ENCODE results near the gene ALOXE3. TPM values are rescaled to one million over a fixed set of nuclear protein-coding genes. Genes with fewer than 3 reads are reported as not detected.

ALOXE3 gene
- total and polyA plus RNA-seq, 2 experiments from 2014 or later, result 0.10 to 0.27 TPM

- H3K27me3 Mint-ChIP-seq (ENCODE audit: insufficient read depth, low read depth, poor library complexity), result peaks cover 44% of the 10 kb centered on the region
Measured at GRCh38 chr17:8060274-8060673, 58.0 kb downstream of the ALOXE3 start.

GRCh38 chr17:8059131-8059530 lies 59.2 kb downstream of the ALOXE3 start:
- Histone ChIP-seq H3K36me3 (ENCODE audit: insufficient read depth) (no peaks in the 10 kb centered on the region), H3K79me2 (replicated peaks; ENCODE audit: insufficient read depth) (no peaks in the 10 kb centered on the region), H4K20me1 (replicated peaks; ENCODE audit: insufficient read depth) (no peaks in the 10 kb centered on the region), H3K4me3 (no peak overlapping the region), H3F3A (replicated peaks; ENCODE audit: low read depth) (no peaks in the 10 kb centered on the region), H3K27ac (ENCODE audit: low read depth) (no peak overlapping the region), H3K27me3 (ENCODE audit: insufficient read depth) (peaks cover 63% of the 10 kb centered on the region), H3K4me1 (ENCODE audit: insufficient read depth) (peaks cover 34% of the 10 kb centered on the region), H3K4me2 (no peak overlapping the region), H3K9me2 (ENCODE audit: insufficient read depth) (no peaks in the 10 kb centered on the region), H2AFZ (no peak overlapping the region)
- Mint-ChIP-seq H3K9me3 (no peaks in the 10 kb centered on the region), H3K4me3 (no peak overlapping the region; the same call in 2 of the 3 replicates), H3K27ac (no peak overlapping the region), H3K27me3 (ENCODE audit: insufficient read depth, low read depth, poor library complexity) (peaks cover 35% of the 10 kb centered on the region), H3K4me1 (peaks cover 36% of the 10 kb centered on the region), H3K36me3 (ENCODE audit: low read depth) (no peaks in the 10 kb centered on the region)
- no peak for DNase-seq (ENCODE audit: low spot score)
- no peak for ATAC-seq
- no peak for TF ChIP-seq NANOG (IDR thresholded peaks at IDR 0.05; ENCODE audit: borderline replicate concordance)
- no peak for TF ChIP-seq ETS1 (IDR thresholded peaks at IDR 0.05)
- TF ChIP-seq, protein P1, sequence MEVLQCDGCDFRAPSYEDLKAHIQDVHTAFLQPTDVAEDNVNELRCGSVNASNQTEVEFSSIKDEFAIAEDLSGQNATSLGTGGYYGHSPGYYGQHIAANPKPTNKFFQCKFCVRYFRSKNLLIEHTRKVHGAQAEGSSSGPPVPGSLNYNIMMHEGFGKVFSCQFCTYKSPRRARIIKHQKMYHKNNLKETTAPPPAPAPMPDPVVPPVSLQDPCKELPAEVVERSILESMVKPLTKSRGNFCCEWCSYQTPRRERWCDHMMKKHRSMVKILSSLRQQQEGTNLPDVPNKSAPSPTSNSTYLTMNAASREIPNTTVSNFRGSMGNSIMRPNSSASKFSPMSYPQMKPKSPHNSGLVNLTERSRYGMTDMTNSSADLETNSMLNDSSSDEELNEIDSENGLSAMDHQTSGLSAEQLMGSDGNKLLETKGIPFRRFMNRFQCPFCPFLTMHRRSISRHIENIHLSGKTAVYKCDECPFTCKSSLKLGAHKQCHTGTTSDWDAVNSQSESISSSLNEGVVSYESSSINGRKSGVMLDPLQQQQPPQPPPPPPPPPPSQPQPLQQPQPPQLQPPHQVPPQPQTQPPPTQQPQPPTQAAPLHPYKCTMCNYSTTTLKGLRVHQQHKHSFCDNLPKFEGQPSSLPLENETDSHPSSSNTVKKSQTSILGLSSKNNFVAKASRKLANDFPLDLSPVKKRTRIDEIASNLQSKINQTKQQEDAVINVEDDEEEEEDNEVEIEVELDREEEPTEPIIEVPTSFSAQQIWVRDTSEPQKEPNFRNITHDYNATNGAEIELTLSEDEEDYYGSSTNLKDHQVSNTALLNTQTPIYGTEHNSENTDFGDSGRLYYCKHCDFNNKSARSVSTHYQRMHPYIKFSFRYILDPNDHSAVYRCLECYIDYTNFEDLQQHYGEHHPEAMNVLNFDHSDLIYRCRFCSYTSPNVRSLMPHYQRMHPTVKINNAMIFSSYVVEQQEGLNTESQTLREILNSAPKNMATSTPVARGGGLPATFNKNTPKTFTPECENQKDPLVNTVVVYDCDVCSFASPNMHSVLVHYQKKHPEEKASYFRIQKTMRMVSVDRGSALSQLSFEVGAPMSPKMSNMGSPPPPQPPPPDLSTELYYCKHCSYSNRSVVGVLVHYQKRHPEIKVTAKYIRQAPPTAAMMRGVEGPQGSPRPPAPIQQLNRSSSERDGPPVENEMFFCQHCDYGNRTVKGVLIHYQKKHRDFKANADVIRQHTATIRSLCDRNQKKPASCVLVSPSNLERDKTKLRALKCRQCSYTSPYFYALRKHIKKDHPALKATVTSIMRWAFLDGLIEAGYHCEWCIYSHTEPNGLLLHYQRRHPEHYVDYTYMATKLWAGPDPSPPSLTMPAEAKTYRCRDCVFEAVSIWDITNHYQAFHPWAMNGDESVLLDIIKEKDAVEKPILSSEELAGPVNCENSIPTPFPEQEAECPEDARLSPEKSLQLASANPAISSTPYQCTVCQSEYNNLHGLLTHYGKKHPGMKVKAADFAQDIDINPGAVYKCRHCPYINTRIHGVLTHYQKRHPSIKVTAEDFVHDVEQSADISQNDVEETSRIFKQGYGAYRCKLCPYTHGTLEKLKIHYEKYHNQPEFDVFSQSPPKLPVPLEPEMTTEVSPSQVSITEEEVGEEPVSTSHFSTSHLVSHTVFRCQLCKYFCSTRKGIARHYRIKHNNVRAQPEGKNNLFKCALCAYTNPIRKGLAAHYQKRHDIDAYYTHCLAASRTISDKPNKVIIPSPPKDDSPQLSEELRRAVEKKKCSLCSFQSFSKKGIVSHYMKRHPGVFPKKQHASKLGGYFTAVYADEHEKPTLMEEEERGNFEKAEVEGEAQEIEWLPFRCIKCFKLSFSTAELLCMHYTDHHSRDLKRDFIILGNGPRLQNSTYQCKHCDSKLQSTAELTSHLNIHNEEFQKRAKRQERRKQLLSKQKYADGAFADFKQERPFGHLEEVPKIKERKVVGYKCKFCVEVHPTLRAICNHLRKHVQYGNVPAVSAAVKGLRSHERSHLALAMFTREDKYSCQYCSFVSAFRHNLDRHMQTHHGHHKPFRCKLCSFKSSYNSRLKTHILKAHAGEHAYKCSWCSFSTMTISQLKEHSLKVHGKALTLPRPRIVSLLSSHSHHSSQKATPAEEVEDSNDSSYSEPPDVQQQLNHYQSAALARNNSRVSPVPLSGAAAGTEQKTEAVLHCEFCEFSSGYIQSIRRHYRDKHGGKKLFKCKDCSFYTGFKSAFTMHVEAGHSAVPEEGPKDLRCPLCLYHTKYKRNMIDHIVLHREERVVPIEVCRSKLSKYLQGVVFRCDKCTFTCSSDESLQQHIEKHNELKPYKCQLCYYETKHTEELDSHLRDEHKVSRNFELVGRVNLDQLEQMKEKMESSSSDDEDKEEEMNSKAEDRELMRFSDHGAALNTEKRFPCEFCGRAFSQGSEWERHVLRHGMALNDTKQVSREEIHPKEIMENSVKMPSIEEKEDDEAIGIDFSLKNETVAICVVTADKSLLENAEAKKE (CRISPR knock-in tag; IDR thresholded peaks at IDR 0.05), result no peak
- no peak for TF ChIP-seq JUNB (IDR thresholded peaks at IDR 0.05; ENCODE audit: unreplicated experiment)
- no peak for TF ChIP-seq STAT1 (IDR thresholded peaks at IDR 0.05; ENCODE audit: unreplicated experiment)

More at GRCh38 chr17:8060274-8060673, 58.0 kb downstream of the ALOXE3 start:
- H3K4me3 ChIP-seq, result no peak overlapping the region
- no peaks in the 10 kb centered on the region for H3F3A ChIP-seq (replicated peaks; ENCODE audit: low read depth)
- no peak overlapping the region for H2AFZ ChIP-seq
- Mint-ChIP-seq H3K4me1 (peaks cover 40% of the 10 kb centered on the region), H3K27ac (no peak overlapping the region), H3K9me3 (no peaks in the 10 kb centered on the region), H3K4me3 (no peak overlapping the region; the same call in 2 of the 3 replicates), H3K36me3 (ENCODE audit: low read depth) (no peaks in the 10 kb centered on the region)
- H4K20me1 ChIP-seq (replicated peaks; ENCODE audit: insufficient read depth), result no peaks in the 10 kb centered on the region
- no peak for TF ChIP-seq POLR2AphosphoS5 (IDR thresholded peaks at IDR 0.05; ENCODE audit: low read depth)
- no peak for TF ChIP-seq CREB1 (CRISPR knock-in tag; IDR thresholded peaks at IDR 0.05; ENCODE audit: low read depth)
- no peak for TF ChIP-seq STAT1 (IDR thresholded peaks at IDR 0.05; ENCODE audit: unreplicated experiment)
- TF ChIP-seq ZNF331 (CRISPR knock-in tag; IDR thresholded peaks at IDR 0.05; ENCODE audit: low read depth), result no peak
- no peak for TF ChIP-seq ETS1 (IDR thresholded peaks at IDR 0.05)
- no peak for TF ChIP-seq NANOG (IDR thresholded peaks at IDR 0.05; ENCODE audit: borderline replicate concordance)
- TF ChIP-seq, protein P2, sequence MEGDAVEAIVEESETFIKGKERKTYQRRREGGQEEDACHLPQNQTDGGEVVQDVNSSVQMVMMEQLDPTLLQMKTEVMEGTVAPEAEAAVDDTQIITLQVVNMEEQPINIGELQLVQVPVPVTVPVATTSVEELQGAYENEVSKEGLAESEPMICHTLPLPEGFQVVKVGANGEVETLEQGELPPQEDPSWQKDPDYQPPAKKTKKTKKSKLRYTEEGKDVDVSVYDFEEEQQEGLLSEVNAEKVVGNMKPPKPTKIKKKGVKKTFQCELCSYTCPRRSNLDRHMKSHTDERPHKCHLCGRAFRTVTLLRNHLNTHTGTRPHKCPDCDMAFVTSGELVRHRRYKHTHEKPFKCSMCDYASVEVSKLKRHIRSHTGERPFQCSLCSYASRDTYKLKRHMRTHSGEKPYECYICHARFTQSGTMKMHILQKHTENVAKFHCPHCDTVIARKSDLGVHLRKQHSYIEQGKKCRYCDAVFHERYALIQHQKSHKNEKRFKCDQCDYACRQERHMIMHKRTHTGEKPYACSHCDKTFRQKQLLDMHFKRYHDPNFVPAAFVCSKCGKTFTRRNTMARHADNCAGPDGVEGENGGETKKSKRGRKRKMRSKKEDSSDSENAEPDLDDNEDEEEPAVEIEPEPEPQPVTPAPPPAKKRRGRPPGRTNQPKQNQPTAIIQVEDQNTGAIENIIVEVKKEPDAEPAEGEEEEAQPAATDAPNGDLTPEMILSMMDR (conservative IDR thresholded peaks at IDR 0.05; ENCODE audit: low read depth in 2 of 2), result peak; percentile 81 to 82
- TF ChIP-seq EZH2 (IDR thresholded peaks at IDR 0.05; ENCODE audit: low read depth, unreplicated experiment), result no peak
- ATAC-seq (peak; percentile 18), DNase-seq (ENCODE audit: low spot score) (peak; percentile 91)
- no peaks in the 10 kb centered on the region for H3K9me2 ChIP-seq (ENCODE audit: insufficient read depth)
- H3K27me3 ChIP-seq (ENCODE audit: insufficient read depth), result peaks cover 74% of the 10 kb centered on the region
- no peak overlapping the region for H3K4me2 ChIP-seq
- no peaks in the 10 kb centered on the region for H3K36me3 ChIP-seq (ENCODE audit: insufficient read depth)
- H3K79me2 ChIP-seq (replicated peaks; ENCODE audit: insufficient read depth), result no peaks in the 10 kb centered on the region
- no peak overlapping the region for H3K27ac ChIP-seq (ENCODE audit: low read depth)
- H3K4me1 ChIP-seq (ENCODE audit: insufficient read depth), result peaks cover 38% of the 10 kb centered on the region

Measured in GM23338 (cell line).